Spleen (tissue), 11 donors: ENCODE data around the gene PA2G4. TPM values are rescaled to one million over a fixed set of nuclear protein-coding genes. Genes with fewer than 3 reads are reported as not detected.

Experiments
- DNase-seq: peaks from one replicate; pipeline ENCODE4 v3.0.0-alpha.2; 2020
- H3K27ac ChIP-seq, 8 donors: fragments of 200-600 bp; sonication (generic) in 7 of 8; 1 replicate in 4 of 8; 2 replicates in 4 of 8; pipeline versions ENCODE4 v1.5.0 to v1.8.0; 2016 to 2021; ENCODE audit warnings: inconsistent platforms in 4 of 8, mild to moderate bottlenecking in 4 of 8, moderate library complexity in 1 of 8
- H3K27me3 ChIP-seq, 7 donors: fragments of 200-600 bp; sonication (generic) in 6 of 7; replicated peaks in 1 of 7; 1 replicate in 4 of 7; 2 replicates in 3 of 7; pipeline versions ENCODE4 v1.5.0 to v1.8.0; 2016 to 2021; ENCODE audit warnings: inconsistent platforms in 3 of 7, mild to moderate bottlenecking in 1 of 7
- H3K36me3 ChIP-seq, 6 donors: fragments of 200-600 bp; sonication (generic) in 5 of 6; 1 replicate in 4 of 6; 2 replicates in 2 of 6; pipeline versions ENCODE4 v1.5.0 to v1.8.0; 2016 to 2021; ENCODE audit warnings: inconsistent platforms in 2 of 6
- H3K4me1 ChIP-seq, 6 donors: fragments of 200-600 bp; sonication (generic) in 5 of 6; 1 replicate in 3 of 6; 2 replicates in 3 of 6; pipeline versions ENCODE4 v1.5.0 to v1.8.0; 2016 to 2021; ENCODE audit warnings: inconsistent platforms in 3 of 6
- H3K4me3 ChIP-seq, 8 donors: fragments of 200-600 bp; sonication (generic) in 7 of 8; 1 replicate in 4 of 8; 2 replicates in 4 of 8; pipeline versions ENCODE4 v1.5.0 to v1.8.0; 2016 to 2021; ENCODE audit warnings: inconsistent platforms in 4 of 8, mild to moderate bottlenecking in 4 of 8, moderate library complexity in 2 of 8
- H3K9me3 ChIP-seq, 8 donors: fragments of 200-600 bp; sonication (generic) in 7 of 8; 1 replicate in 4 of 8; 2 replicates in 4 of 8; pipeline versions ENCODE4 v1.5.0 to v1.8.0; 2016 to 2021; ENCODE audit warnings: inconsistent platforms in 4 of 8
- POLR2A ChIP-seq, 3 donors: fragments of 450-650 bp; IDR thresholded peaks; one replicate each; pipeline ENCODE4 v1.5.1; 2017; ENCODE audit warnings: antibody characterized with exemption in 3 of 3, mild to moderate bottlenecking in 1 of 3
- POLR2AphosphoS5 ChIP-seq, 3 donors: sonication (generic); formaldehyde crosslinking; IDR thresholded peaks; one replicate each; pipeline ENCODE4 v1.5.1; 2017; ENCODE audit warnings: antibody characterized with exemption in 3 of 3
- WGBS, 5 donors: extraction: QIAGEN DNeasy Blood & Tissue Kit in 3 of 5; methylation state at CpG; one replicate each; pipeline versions ENCODE4 v1.1.5 to v1.1.7; 2013 to 2018; 5-methylcytosine and 5-hydroxymethylcytosine counted together
- intact Hi-C: fragments of 100-400 bp; cut with DNase I; formaldehyde crosslinking; loops from one replicate; pipeline ENCODE4 v1.15.0; 2023; ENCODE audit warnings: low total_unique reads
- polyA plus RNA-seq, 3 donors: library from polyadenylated mRNA; stranded (reverse); fragments of 200-250 nt; gene quantifications; one replicate each; pipeline ENCODE4 v1.2.1, GENCODE V29; 2013
- total RNA-seq, 7 donors: library from RNA; depleted of rRNA in 3 of 7; stranded (reverse); fragments of >200 nt in 3 of 7; fragmentation: NEBNext Ultra II Directional in 4 of 7; extraction: Animal tissue kit (Norgen Biotek cat#: 25700) in 4 of 7; gene quantifications; one replicate each; pipeline versions ENCODE4 v1.1.0 to v1.2.1, GENCODE V29; 2016 to 2021
- TF ChIP-seq, protein P1 (sequence below), 11 experiments: fragments of 200-600 bp in 7 of 11; fragments of 450-650 bp in 4 of 11; sonication (generic) in 4 of 11; IDR thresholded peaks in 8 of 11; conservative IDR thresholded peaks in 3 of 11; 1 replicate in 7 of 11; 2 replicates in 4 of 11; pipeline versions ENCODE4 v1.4.0 to v1.8.0; 2016 to 2021; ENCODE audit warnings: antibody characterized with exemption in 11 of 11, inconsistent platforms in 4 of 11, mild to moderate bottlenecking in 1 of 11
- donor health status: healthy with polysubstance abuse.
- donor health status: DM: no; HTN: no; CAD: no; lungs with moderate emphysema.
- donor health status: DM: no; HTN: no; CAD: no.
- donor health status: Bipolar disorder and iron deficiency.
- donor health status: healthy.
- donor health status: DM: no; HTN: no; CAD: no.
- donor health status: DM: yes; HTN: yes; CAD: no.

Gene PA2G4
- total and polyA plus RNA-seq, 10 donors: 52.8 to 92.8 (median 73.4) TPM

DNA sequence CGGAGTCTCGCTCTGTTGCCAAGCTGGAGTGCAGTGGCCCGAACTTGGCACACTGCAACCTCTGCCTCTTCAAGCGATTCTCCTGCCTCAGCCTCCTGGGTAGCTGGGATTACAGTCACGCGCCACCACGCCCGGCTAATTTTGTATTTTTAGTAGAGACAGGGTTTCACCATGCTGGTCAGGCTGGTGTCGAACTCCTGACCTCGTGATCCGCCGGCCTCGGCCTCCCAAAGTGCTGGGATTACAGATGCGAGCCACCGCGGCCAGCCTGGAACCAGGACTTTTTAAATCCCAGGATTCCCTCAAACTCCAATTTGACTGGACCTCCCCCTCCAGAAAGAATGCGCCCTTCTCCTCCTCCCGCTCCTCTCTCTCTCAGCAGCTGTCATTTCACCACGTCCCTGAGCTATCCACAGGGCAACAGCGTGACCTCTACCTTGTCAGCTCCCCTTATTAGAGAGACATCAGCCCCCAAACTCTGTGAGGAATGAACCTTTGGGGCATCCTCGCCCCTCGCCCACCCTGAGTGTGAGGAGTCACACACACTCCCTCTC lies 25.7 kb downstream of the PA2G4 start:
- H3K27ac ChIP-seq: peak overlapping the region; percentile 82 to 94 (median 90)
- intact Hi-C loops: no loop called here
- 56 to 68% (median 64%) methylated on average over 21 to 22 of the region's 22 CpGs for WGBS, 5 donors

DNA sequence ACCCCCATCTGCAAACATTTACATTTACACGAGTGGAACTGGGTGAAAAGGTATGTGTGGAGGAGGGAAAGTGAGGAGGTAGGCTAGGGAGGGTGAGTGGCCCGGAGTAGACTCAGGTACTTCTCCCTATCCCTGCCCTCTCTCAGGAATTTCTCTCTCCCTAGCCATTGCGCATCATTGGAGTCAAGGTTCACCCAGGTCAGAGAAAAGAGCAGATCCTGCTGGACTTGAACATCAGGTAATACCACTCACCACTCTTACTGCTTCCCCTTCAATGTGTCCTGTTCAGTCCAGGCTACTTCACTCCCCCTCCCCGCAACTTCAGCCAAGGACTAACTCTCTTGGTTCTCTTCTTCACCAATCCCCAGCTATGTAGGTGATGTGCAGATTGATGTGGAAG lies 26.5 kb downstream of the PA2G4 start:
- H3K4me3 ChIP-seq: peak overlapping the region in 1 of 8 donors; percentile 83
- no peak for DNase-seq
- WGBS, 5 donors: 93 to 98% (median 96%) methylated on average over 4 of the region's 4 CpGs
- no peaks in the 10 kb centered on the region for H3K27me3 ChIP-seq
- TF ChIP-seq, protein P1, sequence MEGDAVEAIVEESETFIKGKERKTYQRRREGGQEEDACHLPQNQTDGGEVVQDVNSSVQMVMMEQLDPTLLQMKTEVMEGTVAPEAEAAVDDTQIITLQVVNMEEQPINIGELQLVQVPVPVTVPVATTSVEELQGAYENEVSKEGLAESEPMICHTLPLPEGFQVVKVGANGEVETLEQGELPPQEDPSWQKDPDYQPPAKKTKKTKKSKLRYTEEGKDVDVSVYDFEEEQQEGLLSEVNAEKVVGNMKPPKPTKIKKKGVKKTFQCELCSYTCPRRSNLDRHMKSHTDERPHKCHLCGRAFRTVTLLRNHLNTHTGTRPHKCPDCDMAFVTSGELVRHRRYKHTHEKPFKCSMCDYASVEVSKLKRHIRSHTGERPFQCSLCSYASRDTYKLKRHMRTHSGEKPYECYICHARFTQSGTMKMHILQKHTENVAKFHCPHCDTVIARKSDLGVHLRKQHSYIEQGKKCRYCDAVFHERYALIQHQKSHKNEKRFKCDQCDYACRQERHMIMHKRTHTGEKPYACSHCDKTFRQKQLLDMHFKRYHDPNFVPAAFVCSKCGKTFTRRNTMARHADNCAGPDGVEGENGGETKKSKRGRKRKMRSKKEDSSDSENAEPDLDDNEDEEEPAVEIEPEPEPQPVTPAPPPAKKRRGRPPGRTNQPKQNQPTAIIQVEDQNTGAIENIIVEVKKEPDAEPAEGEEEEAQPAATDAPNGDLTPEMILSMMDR (IDR thresholded peaks at IDR 0.05 in 8 of 11, conservative IDR thresholded peaks at IDR 0.05 in 3 of 11): no peak
- no peak for TF ChIP-seq POLR2AphosphoS5 (IDR thresholded peaks at IDR 0.05)
- no peak for TF ChIP-seq POLR2A (IDR thresholded peaks at IDR 0.05)
- intact Hi-C loops: no loop called here
- peaks cover 30 to 64% (median 43%) of the 10 kb centered on the region in 6 donors for H3K4me1 ChIP-seq
- peak overlapping the region in 6 of 8 donors; percentile 7 to 94 (median 91) for H3K27ac ChIP-seq
- H3K9me3 ChIP-seq: no peaks in the 10 kb centered on the region
- peaks cover 3 to 58% (median 54%) of the 10 kb centered on the region in 6 donors for H3K36me3 ChIP-seq

More for the DNA sequence above, 25.7 kb downstream of the PA2G4 start:
- TF ChIP-seq, protein P1 (IDR thresholded peaks at IDR 0.05 in 8 of 11, conservative IDR thresholded peaks at IDR 0.05 in 3 of 11): no peak
- no peak for TF ChIP-seq POLR2AphosphoS5 (IDR thresholded peaks at IDR 0.05)
- no peak for TF ChIP-seq POLR2A (IDR thresholded peaks at IDR 0.05)
- H3K36me3 ChIP-seq: peaks cover 3 to 50% (median 47%) of the 10 kb centered on the region in 6 donors
- H3K9me3 ChIP-seq: no peaks in the 10 kb centered on the region
- no peak for DNase-seq
- H3K4me3 ChIP-seq: peak overlapping the region; percentile 50 to 94 (median 79)
- H3K27me3 ChIP-seq: no peaks in the 10 kb centered on the region
- peaks cover 37 to 72% (median 52%) of the 10 kb centered on the region in 6 donors for H3K4me1 ChIP-seq

DNA sequence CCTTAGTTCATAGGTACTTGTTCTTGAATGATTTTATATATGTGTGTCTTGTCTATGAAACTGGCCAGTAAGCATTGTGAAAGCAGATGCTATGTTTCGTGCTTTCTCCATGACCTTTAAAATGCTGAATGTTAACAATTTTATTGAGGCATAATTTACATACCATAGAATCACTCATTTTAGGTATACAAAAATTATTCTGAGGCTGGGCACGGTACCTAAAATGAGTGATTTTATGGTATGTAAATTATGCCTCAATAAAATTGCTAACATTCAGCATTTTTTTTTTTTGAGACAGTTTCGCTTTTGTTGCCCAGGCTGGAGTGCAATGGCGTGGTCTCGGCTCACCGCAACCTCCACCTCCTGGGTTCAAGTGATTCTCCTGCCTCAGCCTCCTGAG lies 30.5 kb downstream of the PA2G4 start:
- no peak for DNase-seq
- intact Hi-C loops: no loop called here
- Histone ChIP-seq H3K27me3 (no peaks in the 10 kb centered on the region), H3K27ac (no peak overlapping the region), H3K9me3 (no peaks in the 10 kb centered on the region), H3K36me3 (peaks cover 3 to 98% (median 94%) of the 10 kb centered on the region in 6 donors), H3K4me3 (no peak overlapping the region), H3K4me1 (peaks cover 6 to 40% (median 12%) of the 10 kb centered on the region in 6 donors)
- no peak for TF ChIP-seq POLR2A (IDR thresholded peaks at IDR 0.05)
- TF ChIP-seq, protein P1 (IDR thresholded peaks at IDR 0.05 in 8 of 11, conservative IDR thresholded peaks at IDR 0.05 in 3 of 11): no peak
- TF ChIP-seq POLR2AphosphoS5 (IDR thresholded peaks at IDR 0.05): no peak
- WGBS, 5 donors: 93 to 96% (median 95%) methylated on average over 6 of the region's 6 CpGs

DNA sequence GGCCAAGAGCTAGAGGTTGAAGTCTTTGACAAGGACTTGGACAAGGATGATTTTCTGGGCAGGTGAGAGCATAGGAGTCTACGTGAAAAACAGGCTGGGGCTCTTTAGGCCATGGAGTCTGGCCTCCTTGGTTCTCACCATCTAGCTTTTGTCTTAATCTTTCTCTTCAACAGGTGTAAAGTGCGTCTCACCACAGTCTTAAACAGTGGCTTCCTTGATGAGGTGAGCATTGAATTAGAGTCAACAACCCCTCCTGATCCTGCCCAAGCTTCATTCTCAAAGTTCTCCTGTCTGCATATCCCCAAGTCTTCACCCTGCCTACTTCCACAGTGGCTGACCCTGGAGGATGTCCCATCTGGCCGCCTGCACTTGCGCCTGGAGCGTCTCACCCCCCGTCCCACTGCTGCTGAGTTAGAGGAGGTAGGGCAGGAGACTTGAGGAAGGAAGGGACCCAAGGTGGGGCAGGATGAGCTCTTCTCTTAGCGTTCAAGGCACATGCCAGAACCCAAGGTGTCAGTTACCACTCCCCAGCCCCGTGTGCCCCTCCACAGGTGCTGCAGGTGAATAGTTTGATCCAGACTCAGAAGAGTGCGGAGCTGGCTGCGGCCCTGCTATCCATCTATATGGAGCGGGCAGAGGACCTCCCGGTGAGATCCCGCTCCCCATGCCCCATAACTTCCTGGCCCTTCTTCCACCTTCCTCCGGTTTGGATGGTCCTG lies 33.7 kb downstream of the PA2G4 start:
- WGBS, 5 donors: 89 to 91% (median 91%) methylated on average over 13 to 14 of the region's 14 CpGs
- intact Hi-C loops: no loop called here
- peaks cover 3 to 100% (median 96%) of the 10 kb centered on the region in 6 donors for H3K36me3 ChIP-seq
- peak overlapping the region in 3 of 8 donors; percentile 7 to 40 (median 13) for H3K27ac ChIP-seq
- H3K4me1 ChIP-seq: peaks cover 4 to 28% (median 12%) of the 10 kb centered on the region in 6 donors
- H3K27me3 ChIP-seq: no peaks in the 10 kb centered on the region
- TF ChIP-seq POLR2AphosphoS5 (IDR thresholded peaks at IDR 0.05) (peak in 1 of 3 donors; percentile 30), POLR2A (IDR thresholded peaks at IDR 0.05) (no peak)
- DNase-seq: no peak
- H3K4me3 ChIP-seq: no peak overlapping the region
- no peaks in the 10 kb centered on the region for H3K9me3 ChIP-seq
